GOT3 (cell line): Measurements from ENCODE around the gene WNT5B.
A peak's percentile ranks its signal among the peaks of the same experiment; 100 is the strongest.

Experiments
- DNase-seq: peaks from one replicate; lab custom pipeline; 2025; ENCODE audit warnings: mixed read lengths; lab: John Stamatoyannopoulos, UW

The WNT5B gene

GRCh38 chr12:1628666-1629337 lies at the start of gene WNT5B:
Gene WNT5B (plus strand): TSS chr12:1629231. CDS start chr12:1631355, 2,124 bp downstream.
- DNase-seq = no peak

DNA sequence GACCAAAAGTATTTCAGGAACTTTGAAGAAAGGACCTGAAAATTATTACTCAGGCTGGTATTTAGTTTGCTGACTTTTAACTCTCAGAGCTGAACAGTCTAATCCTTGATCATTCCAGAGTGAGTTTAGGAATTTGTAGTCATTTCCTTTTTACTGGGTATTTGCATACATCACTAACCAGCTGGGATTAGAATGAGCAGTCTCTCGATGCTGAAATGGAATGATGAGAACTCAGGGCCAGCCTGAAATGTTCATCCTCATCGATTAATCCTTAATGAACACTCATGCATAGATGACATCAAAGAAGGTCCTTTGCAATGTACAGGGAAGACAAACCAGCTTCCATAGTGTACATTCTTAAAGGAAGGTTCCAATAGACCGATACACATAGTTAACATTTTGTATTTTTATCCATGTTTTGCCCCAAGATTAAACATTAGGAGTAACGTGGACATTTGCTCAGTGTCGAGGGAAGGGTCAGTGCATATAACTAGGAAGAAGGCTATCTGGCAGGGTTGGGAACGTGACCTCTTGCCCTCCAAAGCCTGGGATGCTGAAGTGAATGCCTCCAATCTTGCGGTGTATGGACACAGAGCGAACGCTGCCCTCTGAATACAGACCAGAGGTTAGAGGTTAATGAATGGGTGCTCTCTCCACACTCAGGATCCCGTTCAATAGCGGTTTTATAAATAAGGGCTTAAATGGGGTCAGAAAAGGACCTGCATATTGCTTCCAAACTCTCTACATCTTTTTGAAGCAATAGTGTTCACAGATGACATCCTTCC lies 49.2 kb upstream of the WNT5B start:
- DNase-seq = no peak

DNA sequence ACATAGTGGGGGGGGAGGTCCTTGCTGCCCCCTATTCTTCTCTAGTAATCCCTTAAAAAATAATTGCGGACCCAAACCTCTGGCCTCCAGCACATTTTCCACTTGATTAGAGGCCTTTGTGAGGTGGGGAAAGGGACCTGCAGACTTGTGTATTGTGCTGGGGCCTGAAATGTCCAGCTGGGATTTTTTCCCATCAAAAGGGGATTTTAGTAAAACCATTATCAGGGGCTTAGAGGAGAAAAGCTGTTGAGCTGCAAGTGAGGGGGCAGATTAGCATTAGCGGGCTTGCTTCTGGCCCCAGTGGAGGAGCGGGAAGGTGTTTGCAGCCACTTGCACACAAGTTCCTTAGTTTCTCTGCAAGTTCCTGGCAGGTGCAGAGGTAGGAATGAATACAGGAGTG lies 48.5 kb upstream of the WNT5B start:
- no peak for DNase-seq

GRCh38 chr12:1581973-1582708 lies 46.9 kb upstream of the WNT5B start:
- DNase-seq = no peak

DNA sequence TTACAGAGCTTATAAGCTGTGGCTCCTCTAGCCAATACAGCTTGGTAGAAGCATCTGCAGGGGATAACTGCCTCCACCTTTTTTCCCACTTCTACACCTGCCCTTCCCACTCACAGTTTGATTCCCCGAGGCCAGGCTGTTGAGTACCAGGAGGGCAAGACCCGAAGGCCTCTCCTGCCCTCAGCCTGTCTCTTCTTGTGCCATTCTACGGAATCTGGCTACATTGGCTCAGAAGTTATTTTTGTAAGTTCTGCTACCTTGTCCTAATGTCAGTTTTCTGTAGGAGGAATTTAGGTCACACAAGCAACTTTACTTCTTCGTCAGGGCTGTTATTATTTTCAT lies 46.4 kb upstream of the WNT5B start:
- DNase-seq = no peak

- DNase-seq = peak; percentile 21
Measured at GRCh38 chr12:1583421-1584078, 45.5 kb upstream of the WNT5B start.

DNA sequence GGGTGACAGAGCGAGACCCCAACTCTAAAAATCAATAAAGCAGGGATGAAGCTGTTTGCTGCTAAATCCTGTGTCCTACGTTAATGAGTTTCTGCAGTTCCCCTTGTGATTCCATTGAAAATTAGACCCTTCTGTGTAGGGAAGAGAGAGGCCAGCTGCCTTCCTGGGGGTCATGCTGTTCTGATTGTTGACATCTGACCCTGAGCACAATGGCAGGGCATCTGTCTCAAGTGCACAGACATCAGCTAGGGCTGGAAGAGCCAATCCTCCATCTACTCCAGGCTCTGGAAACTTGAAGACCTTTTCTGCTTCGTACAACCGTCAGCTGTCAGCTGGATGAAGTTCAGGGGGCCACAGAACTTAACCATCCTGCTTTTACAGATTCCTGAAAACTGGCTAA lies 44.7 kb upstream of the WNT5B start:
- DNase-seq = no peak

DNA sequence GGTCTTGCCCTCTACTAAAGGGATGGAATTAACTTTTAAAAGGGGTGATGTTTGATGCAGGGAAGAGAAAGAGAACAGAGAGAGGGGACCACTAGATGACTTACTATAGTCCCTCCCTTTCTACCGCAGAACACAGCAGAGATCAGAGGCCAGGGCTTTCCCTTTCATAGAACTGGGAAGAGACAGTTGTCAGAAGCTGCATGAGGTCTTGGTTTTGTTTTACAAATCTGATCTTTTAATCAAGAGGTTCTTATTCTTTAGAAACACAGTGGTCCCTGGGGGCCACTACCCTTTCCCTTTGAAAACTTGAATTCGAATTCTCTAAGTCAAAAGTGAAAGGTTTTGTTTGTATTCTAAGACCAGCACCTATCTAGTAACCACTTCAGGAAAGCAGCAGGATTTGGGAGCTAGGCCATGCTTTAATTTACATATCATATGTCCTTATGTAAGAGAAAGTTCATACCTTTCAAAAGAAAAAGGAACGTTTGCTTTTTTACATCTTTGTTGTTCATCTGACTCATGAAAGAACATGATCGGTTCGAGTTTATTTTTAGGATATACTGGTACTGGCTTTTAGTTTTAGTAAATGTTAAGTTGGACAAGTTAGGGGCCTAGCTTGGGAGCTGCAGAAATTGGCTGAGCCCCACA lies 41.0 kb upstream of the WNT5B start:
- DNase-seq = no peak

DNA sequence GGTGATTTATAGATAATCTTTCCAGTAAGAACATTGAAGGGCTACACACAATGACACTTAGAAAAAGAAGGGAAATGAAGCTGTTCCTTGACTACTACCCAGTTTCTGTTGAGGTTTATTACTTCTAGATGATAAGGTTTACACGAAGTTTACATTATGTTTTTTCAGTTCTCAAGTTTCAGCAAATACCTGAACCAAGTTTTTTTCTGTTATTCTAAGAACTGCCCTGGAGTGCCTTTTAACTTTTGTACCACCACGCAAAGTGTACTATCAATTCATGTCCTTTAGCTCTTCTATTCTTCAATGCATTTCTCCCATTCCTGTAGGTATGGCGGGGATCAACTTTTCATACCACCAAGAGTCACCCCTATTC lies 40.5 kb upstream of the WNT5B start:
- no peak for DNase-seq

DNA sequence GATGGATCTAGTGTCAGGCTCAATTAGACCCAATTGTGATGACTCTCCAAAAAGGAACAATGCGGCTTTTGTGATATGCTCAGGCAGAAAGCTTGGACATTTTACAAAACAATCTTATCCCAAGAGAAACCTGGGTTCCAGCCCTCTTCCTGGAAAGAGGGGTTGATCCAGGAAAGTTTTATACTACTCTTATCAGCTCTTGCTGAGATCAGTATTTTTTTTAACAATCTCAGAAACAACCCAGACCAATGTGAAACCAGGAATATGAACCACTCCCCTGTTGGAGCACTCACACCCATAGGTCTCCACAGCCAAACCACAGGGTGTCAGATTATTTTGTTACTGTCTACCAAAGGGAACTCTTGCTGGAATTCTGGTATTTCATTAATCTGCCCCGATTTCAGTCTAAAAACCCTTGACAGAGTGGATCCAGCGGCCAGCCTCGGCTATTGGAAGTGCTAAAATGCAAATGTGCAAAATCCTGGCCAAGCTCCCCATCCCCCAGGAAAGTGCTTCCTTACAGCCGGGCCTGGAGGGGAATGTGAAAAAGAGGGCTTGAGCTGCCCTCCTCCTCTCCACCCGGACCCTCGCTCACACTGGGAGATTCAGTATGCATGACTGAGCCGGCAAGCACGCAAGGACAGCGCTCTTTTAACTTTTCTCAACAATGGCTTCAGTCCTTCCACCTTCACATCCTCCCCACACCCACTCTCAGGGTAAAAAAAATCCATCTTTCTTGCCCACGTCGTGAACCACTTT lies 38.6 kb upstream of the WNT5B start:
- DNase-seq = no peak

GRCh38 chr12:1591034-1591433 lies 38.0 kb upstream of the WNT5B start:
- no peak for DNase-seq

DNA sequence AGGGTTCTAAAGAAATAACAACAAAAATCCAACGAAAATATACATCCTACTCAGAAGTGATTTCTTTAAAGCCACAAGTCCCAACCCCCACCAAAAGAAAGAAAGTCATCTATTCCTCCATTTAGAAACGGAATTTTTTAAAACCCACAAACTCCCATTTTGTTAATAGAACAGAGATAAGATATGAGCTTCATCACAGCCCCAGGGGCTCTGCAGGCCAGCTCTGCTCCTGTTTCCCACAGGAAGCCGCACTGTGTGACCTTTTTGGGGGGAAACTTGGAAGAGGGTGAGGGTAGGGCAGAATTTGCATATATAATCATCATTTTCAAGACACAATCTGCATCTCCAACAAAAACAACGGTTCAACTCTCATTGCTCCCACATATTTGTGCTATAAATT lies 37.5 kb upstream of the WNT5B start:
- no peak for DNase-seq

DNA sequence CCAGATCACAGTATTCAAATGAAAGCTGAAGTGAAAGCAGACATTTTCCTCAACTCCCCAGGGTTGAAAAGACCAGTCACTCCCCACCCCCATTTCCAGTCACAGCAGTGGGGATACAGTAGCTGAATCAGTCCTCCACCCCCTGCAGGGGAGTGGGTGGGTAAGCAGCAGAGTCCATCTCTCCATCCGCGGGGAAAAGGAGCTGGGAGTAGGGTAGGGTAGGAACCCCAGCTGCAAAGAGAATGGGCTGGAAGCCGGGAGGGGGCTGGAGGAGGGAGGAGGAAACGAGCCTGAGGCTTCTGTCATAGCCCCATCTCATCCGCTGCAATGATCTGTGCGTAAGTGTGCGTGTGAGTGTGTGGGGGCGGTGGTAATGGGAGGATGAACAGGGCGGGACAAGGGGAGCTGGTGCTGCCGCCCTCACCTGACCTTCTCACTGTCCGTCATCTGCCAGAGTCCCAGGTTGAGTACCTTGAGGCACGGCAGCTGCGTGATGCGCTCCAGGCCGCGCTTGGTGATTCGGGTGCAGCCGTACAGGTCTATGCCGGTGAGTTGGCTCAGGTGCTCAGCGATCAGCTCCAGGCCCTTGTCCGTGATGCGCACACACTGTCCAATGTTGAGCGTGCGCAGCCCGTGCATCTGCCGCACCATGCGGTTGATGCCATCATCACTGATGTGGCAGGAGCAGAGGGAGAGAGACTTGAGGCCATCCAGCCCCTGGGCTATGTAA lies 36.4 kb upstream of the WNT5B start:
- no peak for DNase-seq

DNA sequence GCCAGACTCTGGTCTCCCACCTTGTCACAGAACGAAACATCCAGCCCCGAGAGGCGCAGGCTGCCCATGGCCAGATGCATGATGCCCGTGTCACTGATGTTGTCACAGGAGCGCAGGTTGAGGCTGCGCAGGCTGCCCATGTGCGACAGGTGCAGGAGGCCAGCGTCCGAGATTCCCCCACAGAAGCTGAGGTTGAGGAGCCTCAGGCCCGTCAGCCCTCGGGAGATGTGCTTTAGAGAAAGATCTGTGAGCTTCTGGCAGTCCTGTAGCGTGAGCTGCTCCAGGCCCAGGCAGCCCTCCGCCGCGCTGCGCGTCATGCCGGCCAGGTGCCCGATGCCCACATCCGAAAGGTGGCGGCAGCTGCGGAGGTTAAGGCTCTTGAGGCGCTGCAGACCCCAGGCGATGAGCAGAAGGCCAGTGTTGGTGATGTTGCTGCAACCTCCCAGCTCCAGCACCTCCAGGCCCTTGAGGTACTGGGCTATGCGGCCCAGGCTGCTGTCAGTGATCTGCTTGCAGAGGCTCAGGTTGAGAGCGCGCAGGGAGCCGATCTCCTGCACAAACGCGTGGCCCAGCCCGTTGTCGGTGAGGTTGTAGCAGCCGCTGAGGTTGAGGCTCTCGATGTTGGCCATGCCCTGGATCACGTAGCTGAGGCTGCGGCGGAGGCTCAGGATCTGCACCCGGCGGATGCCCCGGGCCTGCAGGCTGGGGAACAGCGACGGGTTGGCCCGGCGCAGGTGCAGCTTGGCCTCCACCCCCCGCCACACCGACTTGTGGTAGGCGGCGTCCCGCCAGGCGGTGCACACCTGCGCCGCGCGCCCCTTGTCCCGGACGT lies 35.6 kb upstream of the WNT5B start:
- DNase-seq = no peak

DNA sequence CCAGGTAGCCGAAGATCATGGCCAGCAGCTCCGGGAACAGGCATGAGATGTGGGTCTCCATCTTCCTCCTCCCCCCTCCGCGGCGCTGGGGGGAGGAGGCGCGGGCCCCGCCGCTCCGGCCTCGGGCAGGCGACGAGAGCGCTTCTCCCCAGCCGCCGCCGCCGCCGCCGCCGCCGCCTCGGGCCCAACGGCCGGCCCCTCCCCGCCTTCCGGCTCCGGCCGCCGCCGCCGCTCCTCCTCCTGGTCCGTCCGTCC lies 35.1 kb upstream of the WNT5B start:
- DNase-seq = no peak

DNA sequence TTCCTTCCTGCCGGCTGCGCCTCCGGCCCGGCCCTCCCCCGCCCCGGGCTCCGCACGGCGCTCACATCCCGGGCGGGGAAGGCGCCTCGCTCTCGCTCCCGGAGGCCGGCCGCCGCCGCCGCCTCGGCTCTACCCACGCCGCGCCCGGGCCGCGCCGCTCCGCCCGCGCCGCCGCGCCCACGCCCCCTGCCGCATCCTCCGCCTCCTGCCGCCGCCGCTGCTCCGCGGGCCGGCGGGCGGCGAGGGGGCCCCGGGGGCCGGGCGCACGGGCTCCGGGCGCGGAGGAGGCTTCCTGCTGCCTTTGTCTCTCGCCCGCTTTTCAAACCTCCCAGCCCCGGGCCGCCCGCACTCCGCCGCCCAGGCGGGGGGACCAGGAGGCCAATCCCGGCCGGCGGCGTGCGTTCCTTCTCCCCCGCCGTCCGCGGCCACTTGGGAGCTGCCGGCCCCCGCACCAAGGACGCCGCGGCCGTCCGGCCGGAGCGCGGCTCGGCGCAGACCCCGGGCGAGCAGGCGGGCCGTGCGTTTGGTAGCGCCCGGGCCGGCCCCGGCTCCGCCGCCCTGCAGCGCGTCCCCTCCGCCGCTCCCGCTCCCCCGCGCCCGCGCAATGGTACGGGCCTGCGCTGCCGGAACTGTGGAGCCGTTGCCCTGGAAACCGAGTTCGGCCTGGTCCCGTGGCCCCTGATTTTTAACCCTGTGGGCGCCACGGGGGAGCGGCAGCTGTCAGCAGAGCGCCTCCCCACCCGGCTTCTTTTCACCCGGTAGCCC lies 34.6 kb upstream of the WNT5B start, which contains the start of gene FBXL14:
Gene FBXL14, minus strand, starts transcription at position 321 of the 765 bp plus-strand sequence. CDS start 515 bp downstream, outside the sequence.
- peak; percentile 71 for DNase-seq

- no peak for DNase-seq
Measured at GRCh38 chr12:1595026-1595561, 33.9 kb upstream of the WNT5B start.

GRCh38 chr12:1595690-1596347 lies 33.2 kb upstream of the WNT5B start:
- no peak for DNase-seq
